Activated CD4-positive, alpha-beta T cell treated with anti-CD3 and anti-CD28 coated beads for 36 hours (primary cell): ENCODE measurements around the gene MAP3K12. TPM values are rescaled to one million over a fixed set of nuclear protein-coding genes. Genes with fewer than 3 reads are reported as not detected.

Experiments used
- ATAC-seq: fragments of 200-7000 bp; cut with Tn5 transposase; one replicate; pipeline ENCODE4 v1.10.0; 2021; ENCODE audit warnings: mild to moderate bottlenecking, moderate library complexity
- CTCF ChIA-PET: fragments of 350-600 bp; sonication (Branson Sonifier 250); formaldehyde crosslinking; loops from one replicate; lab custom pipeline; 2021; ENCODE audit warnings: antibody characterized with exemption; lab: Charles Lee
- POLR2A ChIA-PET: fragments of 350-600 bp; sonication (Branson Sonifier 250); formaldehyde crosslinking; loops from one replicate; lab custom pipeline; 2021; ENCODE audit warnings: antibody characterized with exemption, inconsistent platforms; lab: Charles Lee
- DNase-seq: peaks from one replicate; pipeline ENCODE4 v3.0.0-alpha.2; 2020
- H3K27ac Mint-ChIP-seq: one replicate; pipeline ENCODE4 v1.8.0; 2021; ENCODE audit warnings: mixed read lengths
- H3K27me3 Mint-ChIP-seq: one replicate; pipeline ENCODE4 v1.8.0; 2021; ENCODE audit warnings: mixed read lengths
- H3K36me3 Mint-ChIP-seq: one replicate; pipeline ENCODE4 v1.8.0; 2021; ENCODE audit warnings: low read depth, mixed read lengths
- H3K4me1 Mint-ChIP-seq: one replicate; pipeline ENCODE4 v1.8.0; 2021; ENCODE audit warnings: mixed read lengths
- H3K4me3 Mint-ChIP-seq: one replicate; pipeline ENCODE4 v1.8.0; 2021; ENCODE audit warnings: mild to moderate bottlenecking, moderate library complexity, mixed read lengths
- H3K9me3 Mint-ChIP-seq: one replicate; pipeline ENCODE4 v1.8.0; 2021; ENCODE audit warnings: low read depth, mixed read lengths
- intact Hi-C, 2 experiments: fragments of 100-400 bp; cut with DNase I in 1 of 2; cut with micrococcal nuclease in 1 of 2; formaldehyde crosslinking; loops; one replicate each; pipeline versions ENCODE4 v1.14.2 to v1.15.1; 2022 to 2024; cut with DNase I, micrococcal nuclease
- total RNA-seq, 2 experiments: library from RNA; stranded (reverse); gene quantifications; one replicate each; pipeline ENCODE4 v1.2.3, GENCODE V29; 2021

MAP3K12 gene
- total RNA-seq, 2 experiments from 2014 or later, result 12.6 to 13.8 TPM

- H3K27me3 Mint-ChIP-seq, result no peaks in the 10 kb centered on the region
- no peak overlapping the region for H3K27ac Mint-ChIP-seq
- DNase-seq, result no peak
- H3K4me3 Mint-ChIP-seq, result no peak overlapping the region
- ChIA-PET CTCF (interaction anchor here (2.2 kb wide), 1 partner anchor 12 kb away, joined by 9 read pairs; no protein-coding TSS in a partner anchor), POLR2A (no interaction called here)
- no peaks in the 10 kb centered on the region for H3K9me3 Mint-ChIP-seq
- no peaks in the 10 kb centered on the region for H3K4me1 Mint-ChIP-seq
- ATAC-seq, result no peak
- H3K36me3 Mint-ChIP-seq, result peaks cover 22% of the 10 kb centered on the region
- intact Hi-C loops, result no loop called here
These were observed 31.7 kb upstream of the MAP3K12 start for GRCh38 chr12:53530920-53531319.

GRCh38 chr12:53530061-53530460 lies 30.8 kb upstream of the MAP3K12 start:
- CTCF ChIA-PET, result interaction anchor here (1.0 kb wide), 1 partner anchor 214 kb away, joined by 4 read pairs; no protein-coding TSS in a partner anchor
- Mint-ChIP-seq H3K27me3 (no peaks in the 10 kb centered on the region), H3K4me3 (no peak overlapping the region), H3K4me1 (no peaks in the 10 kb centered on the region), H3K27ac (no peak overlapping the region), H3K9me3 (no peaks in the 10 kb centered on the region), H3K36me3 (peaks cover 21% of the 10 kb centered on the region)
- DNase-seq (no peak), ATAC-seq (no peak)
- POLR2A ChIA-PET, result no interaction called here
- intact Hi-C loops, result no loop called here

- H3K4me3 Mint-ChIP-seq, result no peak overlapping the region
- CTCF ChIA-PET, result interaction anchor here (0.6 to 2.2 kb wide), 4 partner anchors 16 to 78 kb away, joined by 3 to 7 read pairs (median 4); no protein-coding TSS in a partner anchor
- no peaks in the 10 kb centered on the region for H3K27me3 Mint-ChIP-seq
- DNase-seq (no peak), ATAC-seq (no peak)
- H3K27ac Mint-ChIP-seq, result no peak overlapping the region
- H3K36me3 Mint-ChIP-seq, result peaks cover 32% of the 10 kb centered on the region
- H3K9me3 Mint-ChIP-seq, result no peaks in the 10 kb centered on the region
- intact Hi-C loops, result no loop called here
- POLR2A ChIA-PET, result no interaction called here
- no peaks in the 10 kb centered on the region for H3K4me1 Mint-ChIP-seq
These were observed 25.2 kb upstream of the MAP3K12 start for GRCh38 chr12:53524476-53524875.

- H3K9me3 Mint-ChIP-seq, result no peaks in the 10 kb centered on the region
- no peak for DNase-seq
- peaks cover 30% of the 10 kb centered on the region for H3K36me3 Mint-ChIP-seq
- no peak overlapping the region for H3K4me3 Mint-ChIP-seq
- ATAC-seq, result no peak
- no peak overlapping the region for H3K27ac Mint-ChIP-seq
- ChIA-PET CTCF (interaction anchor here (0.6 to 5.6 kb wide), 3 partner anchors 13 to 220 kb away, joined by 3 to 29 read pairs (median 7); no protein-coding TSS in a partner anchor), POLR2A (no interaction called here)
- intact Hi-C loops, result no loop called here
- H3K4me1 Mint-ChIP-seq, result no peaks in the 10 kb centered on the region
- no peaks in the 10 kb centered on the region for H3K27me3 Mint-ChIP-seq
These were observed 23.9 kb upstream of the MAP3K12 start for GRCh38 chr12:53523131-53523530.

- ChIA-PET POLR2A (no interaction called here), CTCF (interaction anchor here (0.6 to 5.6 kb wide), 5 partner anchors 9 to 359 kb away, joined by 3 to 29 read pairs (median 3); no protein-coding TSS in a partner anchor)
- Mint-ChIP-seq H3K27me3 (no peaks in the 10 kb centered on the region), H3K9me3 (no peaks in the 10 kb centered on the region), H3K36me3 (peaks cover 24% of the 10 kb centered on the region), H3K4me3 (no peak overlapping the region), H3K4me1 (no peaks in the 10 kb centered on the region), H3K27ac (no peak overlapping the region)
- DNase-seq, result no peak
- intact Hi-C loops, result no loop called here
- no peak for ATAC-seq
These were observed 19.1 kb upstream of the MAP3K12 start for GRCh38 chr12:53518381-53518780.

GRCh38 chr12:53516758-53517455 lies 17.6 kb upstream of the MAP3K12 start:
- DNase-seq, result no peak
- CTCF ChIA-PET, result interaction anchor here (0.6 to 2.3 kb wide), 6 partner anchors 8 to 229 kb away, joined by 3 to 6 read pairs (median 4); no protein-coding TSS in a partner anchor
- H3K36me3 Mint-ChIP-seq, result peaks cover 21% of the 10 kb centered on the region
- no peak overlapping the region for H3K4me3 Mint-ChIP-seq
- no peak for ATAC-seq
- no peaks in the 10 kb centered on the region for H3K27me3 Mint-ChIP-seq
- POLR2A ChIA-PET, result no interaction called here
- H3K9me3 Mint-ChIP-seq, result no peaks in the 10 kb centered on the region
- H3K27ac Mint-ChIP-seq, result no peak overlapping the region
- intact Hi-C loops, result no loop called here
- H3K4me1 Mint-ChIP-seq, result no peaks in the 10 kb centered on the region

GRCh38 chr12:53515291-53515680 lies 16.0 kb upstream of the MAP3K12 start:
- Mint-ChIP-seq H3K9me3 (no peaks in the 10 kb centered on the region), H3K27me3 (no peaks in the 10 kb centered on the region), H3K36me3 (peaks cover 9% of the 10 kb centered on the region), H3K4me1 (no peaks in the 10 kb centered on the region), H3K27ac (no peak overlapping the region), H3K4me3 (no peak overlapping the region)
- ATAC-seq (no peak), DNase-seq (no peak)
- ChIA-PET CTCF (interaction anchor here (0.6 to 2.3 kb wide), 5 partner anchors 10 to 193 kb away, joined by 3 to 6 read pairs (median 5); partner anchors contain the start of genes AAAS and TARBP2), POLR2A (interaction anchor here (0.6 kb wide), 1 partner anchor 60 kb away, joined by 3 read pairs; no protein-coding TSS in a partner anchor)
- intact Hi-C loops, result no loop called here

- no peaks in the 10 kb centered on the region for H3K4me1 Mint-ChIP-seq
- ATAC-seq (no peak), DNase-seq (no peak)
- no peaks in the 10 kb centered on the region for H3K27me3 Mint-ChIP-seq
- peaks cover 6% of the 10 kb centered on the region for H3K36me3 Mint-ChIP-seq
- ChIA-PET CTCF (interaction anchor here (0.6 to 2.3 kb wide), 5 partner anchors 10 to 193 kb away, joined by 3 to 6 read pairs (median 5); partner anchors contain the start of genes AAAS and TARBP2), POLR2A (interaction anchor here (0.6 kb wide), 1 partner anchor 60 kb away, joined by 3 read pairs; no protein-coding TSS in a partner anchor)
- H3K9me3 Mint-ChIP-seq, result no peaks in the 10 kb centered on the region
- H3K27ac Mint-ChIP-seq, result no peak overlapping the region
- no peak overlapping the region for H3K4me3 Mint-ChIP-seq
- intact Hi-C loops, result no loop called here
These were observed 15.5 kb upstream of the MAP3K12 start for GRCh38 chr12:53514628-53515290.

- Mint-ChIP-seq H3K27me3 (no peaks in the 10 kb centered on the region), H3K4me3 (no peak overlapping the region), H3K4me1 (peaks cover 3% of the 10 kb centered on the region), H3K36me3 (peaks cover 6% of the 10 kb centered on the region), H3K9me3 (no peaks in the 10 kb centered on the region), H3K27ac (no peak overlapping the region)
- POLR2A ChIA-PET, result no interaction called here
- DNase-seq (no peak), ATAC-seq (no peak)
- CTCF ChIA-PET, result interaction anchor here (0.5 to 1.5 kb wide), 2 partner anchors 23 to 29 kb away, joined by 3 to 5 read pairs; no protein-coding TSS in a partner anchor
- intact Hi-C loops, result no loop called here
These were observed 14.6 kb upstream of the MAP3K12 start for GRCh38 chr12:53513712-53514410.

GRCh38 chr12:53510181-53510812 lies 11.0 kb upstream of the MAP3K12 start:
- peaks cover 7% of the 10 kb centered on the region for H3K4me1 Mint-ChIP-seq
- no peak overlapping the region for H3K27ac Mint-ChIP-seq
- POLR2A ChIA-PET, result no interaction called here
- no peak overlapping the region for H3K4me3 Mint-ChIP-seq
- intact Hi-C loops, result no loop called here
- ATAC-seq (no peak), DNase-seq (no peak)
- CTCF ChIA-PET, result interaction anchor here (0.7 to 4.3 kb wide), 15 partner anchors 10 to 485 kb away, joined by 3 to 44 read pairs (median 5); partner anchors contain the start of gene TARBP2
- peaks cover 6% of the 10 kb centered on the region for H3K36me3 Mint-ChIP-seq
- no peaks in the 10 kb centered on the region for H3K27me3 Mint-ChIP-seq
- H3K9me3 Mint-ChIP-seq, result no peaks in the 10 kb centered on the region
